CD4-positive, alpha-beta T cell treated with Interferon gamma for 1 hour (primary cell): Measurements from ENCODE around the gene SHANK2.

ENCODE experiments used
- DNase-seq: peaks from one replicate; pipeline ENCODE4 v3.0.0-alpha.2; 2020

Gene SHANK2

DNA sequence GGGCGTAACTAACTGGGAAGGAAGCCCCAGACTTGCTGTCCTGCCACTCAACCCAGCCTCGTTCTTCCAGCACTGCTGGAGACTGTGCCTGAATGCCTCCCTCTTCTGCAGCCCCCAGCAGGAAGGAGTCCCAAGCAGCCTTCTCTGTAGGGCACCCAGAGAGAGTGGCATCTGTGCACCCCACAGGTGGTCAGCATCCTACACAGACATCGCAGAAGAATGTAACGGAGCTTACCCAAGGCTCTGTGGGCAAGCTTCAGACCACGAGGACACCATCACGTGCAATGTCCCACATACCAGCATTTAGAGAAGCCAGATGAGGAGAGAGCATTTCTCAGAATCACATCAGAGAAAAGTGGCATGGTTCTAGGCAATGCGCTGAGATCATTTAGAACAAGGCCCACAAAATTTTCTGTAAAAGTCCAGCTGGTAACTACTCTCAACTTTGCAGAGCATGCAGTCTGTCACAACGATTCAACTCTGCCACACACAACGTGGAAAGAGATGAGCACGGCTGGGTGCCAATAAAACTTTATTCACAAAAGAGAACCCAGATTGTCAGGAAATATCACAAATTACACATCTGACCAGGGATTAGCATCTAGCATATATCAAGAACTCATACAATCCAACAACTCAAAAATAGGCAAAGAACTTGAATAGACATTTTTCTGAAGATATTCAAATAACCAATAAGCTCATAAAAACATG is 33.4 kb downstream of the SHANK2 start:
- DNase-seq = no peak

DNA sequence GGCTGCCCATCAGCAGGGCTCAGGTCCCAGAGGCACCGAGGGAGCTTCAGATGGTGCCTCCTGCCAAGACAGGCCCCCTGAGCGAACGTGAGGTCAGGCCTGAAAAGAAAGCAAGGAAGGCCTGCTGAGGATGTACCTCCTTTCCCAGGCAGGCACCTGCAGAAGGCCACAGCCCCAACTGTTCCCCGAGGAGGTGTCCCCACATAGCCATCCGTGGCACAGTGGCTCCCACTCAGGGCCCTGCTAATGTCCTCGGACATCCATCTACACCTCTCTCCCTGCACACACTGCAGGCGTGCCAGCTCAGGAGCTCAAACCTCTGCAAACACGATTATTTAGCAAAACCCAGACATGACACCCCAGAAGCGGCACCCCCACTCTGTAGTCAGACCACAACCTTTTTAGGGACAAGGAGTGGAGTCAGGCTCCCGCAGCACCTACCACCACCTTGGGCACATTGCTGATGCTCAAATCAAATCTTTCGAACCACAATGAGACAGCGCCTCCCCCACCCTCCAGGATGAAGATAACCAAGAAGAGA is 36.9 kb downstream of the SHANK2 start:
- no peak for DNase-seq

DNA sequence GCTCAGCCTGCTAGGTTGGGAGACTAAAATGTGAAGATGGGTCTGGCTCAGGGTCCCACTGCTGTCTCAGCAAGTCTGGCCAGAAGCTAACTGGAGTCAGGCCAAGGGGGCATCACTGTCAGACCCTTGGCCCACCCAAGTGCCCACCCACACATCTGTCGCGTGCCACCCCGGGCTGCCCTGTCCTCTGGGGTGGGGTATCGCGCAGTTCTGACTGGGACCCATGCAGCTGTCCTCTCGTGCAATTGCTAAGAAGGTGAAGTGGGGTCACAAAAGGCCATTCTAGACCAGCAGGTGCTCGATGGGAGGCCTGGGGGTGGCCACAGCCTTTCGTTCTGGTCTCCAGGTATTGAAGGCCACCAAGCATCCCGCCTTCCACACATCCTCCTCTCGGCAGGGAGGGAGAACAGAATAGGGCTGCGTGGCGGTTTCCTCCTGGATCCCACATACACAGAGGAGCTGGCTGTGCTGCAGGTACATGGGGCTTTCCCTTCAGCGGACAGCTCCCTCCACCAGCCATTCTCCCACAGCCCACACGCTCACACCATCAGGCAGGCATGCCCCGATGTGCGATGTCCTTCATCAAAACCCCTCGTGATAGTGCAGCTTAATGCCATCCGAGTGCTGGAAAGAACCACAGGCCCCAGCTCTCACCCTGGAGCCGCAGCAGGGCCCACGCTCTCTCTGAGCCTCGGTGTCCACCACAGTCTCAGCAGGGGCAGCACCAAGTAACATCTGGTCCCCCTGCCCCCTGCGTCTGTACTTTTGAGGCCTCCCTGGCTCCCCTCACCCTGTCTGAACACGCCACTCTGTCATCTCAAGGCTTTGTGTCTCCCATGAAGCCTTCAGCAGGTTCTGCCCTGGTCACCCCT is 37.6 kb downstream of the SHANK2 start:
- DNase-seq = no peak

DNA sequence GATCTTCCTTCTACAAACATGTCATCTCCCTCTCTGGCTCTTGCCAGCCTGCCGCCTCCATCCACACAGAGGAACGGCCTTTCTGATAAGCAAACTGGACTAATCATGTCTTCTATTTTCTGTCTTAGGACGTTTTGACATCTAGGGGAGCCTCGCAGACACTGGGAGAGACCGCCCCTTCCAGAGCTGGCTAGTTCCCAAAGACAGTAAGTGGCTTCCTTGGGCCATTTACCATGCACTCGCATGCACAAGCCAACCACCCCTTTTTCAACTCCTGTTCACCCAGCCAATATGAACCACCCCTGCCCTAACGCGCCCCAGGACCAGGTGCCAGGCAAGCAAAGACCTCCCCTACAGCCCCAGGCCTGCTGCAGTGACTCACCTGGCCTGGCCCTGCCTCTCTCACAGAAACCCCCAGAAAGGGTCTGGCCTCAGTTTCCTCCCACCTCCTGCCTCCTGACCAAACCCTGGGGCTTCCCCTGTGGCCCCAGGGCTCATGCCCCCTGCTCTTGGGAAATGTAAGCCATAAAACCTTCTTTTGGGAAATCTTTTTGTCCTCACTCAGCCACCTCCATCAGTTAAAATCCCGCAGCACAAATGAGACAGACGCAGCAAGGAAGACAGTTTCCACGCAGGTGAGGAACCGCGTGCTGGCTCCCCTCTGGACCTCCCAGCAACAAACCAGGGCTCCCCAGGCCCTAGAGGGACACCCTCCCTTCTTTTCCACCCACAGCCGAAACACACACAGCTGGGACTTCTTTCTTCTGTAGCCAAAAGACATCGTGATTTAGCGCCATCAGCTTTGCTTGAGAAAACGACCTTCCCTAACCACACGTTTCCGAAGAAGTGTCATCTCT is 38.5 kb downstream of the SHANK2 start:
- DNase-seq = no peak

DNA sequence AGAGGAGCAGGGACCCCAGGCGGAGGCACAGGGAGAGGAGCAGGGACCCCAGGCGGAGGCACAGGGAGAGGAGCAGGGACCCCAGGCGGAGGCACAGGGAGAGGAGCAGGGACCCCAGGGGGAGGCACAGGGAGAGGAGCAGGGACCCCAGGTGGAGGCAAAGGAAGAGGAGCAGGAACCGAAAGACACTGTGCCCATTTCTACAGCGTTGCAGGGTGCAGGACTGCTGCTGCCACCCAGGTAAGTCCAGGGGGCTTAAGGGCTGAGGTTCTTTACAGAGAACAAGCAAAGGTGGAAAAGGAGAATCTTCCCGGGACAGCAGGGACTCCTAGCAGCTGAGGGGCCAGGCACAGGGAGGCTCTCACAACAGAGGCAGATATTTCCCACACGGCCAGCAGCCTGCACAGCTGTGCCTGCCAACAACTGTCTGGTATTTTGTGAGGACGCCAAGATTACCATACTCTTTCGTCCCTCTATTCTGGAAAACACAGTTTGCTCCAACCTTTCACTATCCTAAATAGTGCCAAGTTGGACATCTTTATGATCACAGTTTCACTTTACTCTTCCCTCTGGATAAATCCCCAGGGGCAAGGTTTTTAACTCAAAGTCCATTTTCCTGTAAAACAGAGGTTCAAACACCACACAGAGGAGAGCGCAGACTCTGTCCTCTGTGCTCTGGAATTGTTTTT is 39.4 kb downstream of the SHANK2 start:
- DNase-seq = no peak

DNA sequence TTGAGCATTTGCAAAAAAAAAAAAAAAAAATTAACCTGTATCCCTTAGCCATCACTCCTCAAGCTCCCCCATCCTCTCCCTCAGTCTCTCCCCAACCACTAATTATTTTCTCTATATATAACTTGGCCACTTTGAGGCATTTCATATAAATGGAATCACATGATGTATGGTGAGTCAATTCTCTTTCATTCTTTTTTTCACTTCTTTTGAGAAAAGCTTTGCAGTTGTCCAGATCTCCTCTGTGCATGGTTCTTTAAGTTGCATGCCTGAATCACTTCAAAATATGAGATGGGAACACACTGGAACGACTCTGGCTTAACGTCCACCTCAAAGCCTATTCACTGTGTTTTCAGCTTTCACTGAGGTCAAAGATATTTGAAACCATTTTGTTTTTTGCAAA is 40.7 kb downstream of the SHANK2 start:
- no peak for DNase-seq

DNA sequence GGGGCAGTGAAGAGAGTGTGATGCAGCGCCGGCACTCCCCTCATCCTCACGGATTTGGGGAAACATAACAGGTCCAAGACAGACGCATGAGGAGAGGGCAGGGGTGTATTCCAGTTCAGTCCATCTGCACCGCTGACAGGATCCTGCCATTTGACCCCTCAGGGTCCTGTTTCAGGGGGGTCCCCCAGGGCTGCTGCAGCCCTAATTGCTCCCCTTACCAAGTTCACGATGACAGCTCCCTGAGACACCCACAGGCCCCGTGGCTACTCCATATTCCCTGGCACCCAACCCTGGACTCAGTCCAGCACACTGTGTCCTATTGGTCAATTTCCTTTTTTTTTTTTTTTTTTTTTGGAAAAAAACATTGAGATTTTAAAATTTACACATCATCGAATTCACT is 41.5 kb downstream of the SHANK2 start:
- no peak for DNase-seq

DNA sequence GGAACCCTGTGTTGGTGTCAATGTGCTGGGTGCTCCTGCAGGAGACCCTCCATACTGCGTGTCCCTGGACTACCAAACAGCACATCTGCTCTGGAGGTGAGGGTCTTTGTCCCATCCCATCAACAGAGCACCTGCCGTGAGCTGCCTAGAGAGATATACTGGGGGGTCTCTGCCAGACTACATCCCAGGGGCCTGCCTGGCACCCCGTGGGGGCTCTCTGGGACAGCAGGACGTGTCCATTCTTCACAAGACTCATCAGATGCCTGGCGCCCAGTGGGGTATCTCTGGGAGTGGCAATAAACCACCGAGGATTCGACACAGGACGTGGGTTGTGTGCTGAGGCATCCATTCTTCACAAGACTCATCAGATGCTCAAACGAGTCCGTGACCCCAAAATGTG is 42.7 kb downstream of the SHANK2 start:
- no peak for DNase-seq

DNA sequence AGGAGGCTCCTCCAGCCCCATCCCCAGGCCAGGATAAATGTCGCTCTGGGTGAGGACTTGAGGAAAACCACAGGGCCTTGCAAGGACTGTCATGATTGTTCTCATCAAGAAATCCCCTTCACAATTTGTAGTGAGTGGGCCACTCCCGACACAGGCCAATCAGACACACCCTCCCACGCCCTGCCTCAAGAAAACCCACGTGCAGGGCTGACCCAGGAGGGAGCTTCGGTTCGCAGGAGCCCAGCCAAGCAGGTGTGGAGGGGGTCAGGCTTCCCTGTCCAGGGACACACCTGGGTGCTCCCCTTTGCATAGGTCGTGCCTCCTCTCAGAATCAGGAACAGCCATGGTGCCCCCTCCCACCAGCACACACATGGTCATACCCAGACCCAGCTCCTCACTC is 43.2 kb downstream of the SHANK2 start:
- no peak for DNase-seq

DNA sequence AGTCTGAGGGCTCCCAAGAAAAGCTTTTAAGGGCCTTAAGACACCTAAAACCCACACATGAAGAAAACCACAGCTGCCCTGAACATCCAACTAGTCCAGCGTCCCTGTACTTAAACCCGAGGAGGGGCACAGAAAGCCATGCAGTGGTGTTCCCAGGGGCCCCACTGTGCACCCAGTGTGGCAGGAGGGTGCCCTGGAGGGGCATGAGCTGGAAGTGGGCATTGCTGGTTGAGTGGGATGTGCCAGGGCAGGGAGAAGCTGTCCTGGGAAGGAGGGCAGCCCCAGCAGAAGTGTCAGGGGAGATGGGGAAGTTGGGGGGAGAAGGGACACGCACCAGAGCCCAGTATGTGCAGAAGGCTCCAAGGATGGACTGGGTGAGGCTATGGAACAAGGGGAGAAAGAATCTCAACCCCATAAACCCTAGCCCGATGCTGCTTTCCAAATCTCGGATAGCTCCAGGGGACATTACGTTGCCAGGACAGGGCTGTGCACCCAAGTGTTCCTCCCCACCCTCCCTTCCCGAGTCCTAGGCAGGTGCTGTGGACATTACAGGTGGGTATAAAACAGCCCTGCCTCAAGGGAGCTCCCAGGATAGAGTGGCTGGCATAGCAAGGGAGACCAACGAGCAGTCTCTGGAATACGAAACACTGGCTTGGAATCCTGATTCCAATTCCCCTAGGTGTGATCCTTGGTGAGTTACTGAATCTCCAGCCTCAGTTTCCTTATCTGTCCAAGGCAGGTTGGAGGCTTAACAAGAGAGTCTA is 44.2 kb downstream of the SHANK2 start:
- DNase-seq = no peak

DNA sequence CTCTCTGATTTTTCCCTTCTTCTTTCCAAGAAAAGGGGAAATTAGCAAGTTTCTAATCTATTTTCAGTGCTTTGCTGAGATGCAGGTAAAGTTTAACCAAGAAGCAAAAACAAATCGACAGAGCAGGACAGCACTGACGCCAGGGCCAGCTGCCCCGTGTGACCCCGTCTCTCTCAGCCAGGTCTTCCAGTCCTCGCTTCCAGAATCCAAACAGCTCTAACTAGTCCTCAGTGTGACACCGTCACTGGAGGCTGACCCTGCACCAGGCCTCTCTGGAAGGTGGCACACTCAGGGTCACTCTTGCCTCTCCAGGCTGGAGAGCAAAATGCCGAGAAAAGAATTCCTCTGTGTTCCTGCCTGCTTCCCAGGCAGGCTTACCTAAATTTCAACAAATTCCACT is 44.8 kb downstream of the SHANK2 start:
- DNase-seq = no peak

DNA sequence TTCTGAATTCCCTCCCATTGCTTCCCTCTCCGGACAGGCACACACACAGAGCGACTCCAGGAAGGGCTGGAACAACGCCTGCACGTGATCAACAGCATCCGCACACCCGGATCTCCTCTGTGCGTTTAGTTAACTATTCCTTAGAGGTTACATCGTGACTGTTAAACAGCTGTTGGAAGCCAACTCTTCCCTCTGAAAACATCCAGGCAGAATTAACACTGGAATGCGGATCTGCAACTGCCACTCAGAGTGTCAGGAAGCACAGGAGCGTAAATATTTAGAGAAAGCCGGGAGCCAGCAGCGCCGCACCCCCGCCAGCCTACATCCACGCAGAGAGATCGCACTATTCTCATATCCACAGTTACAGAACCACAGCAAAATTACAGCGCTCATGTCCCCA is 46.2 kb downstream of the SHANK2 start:
- DNase-seq = no peak

DNA sequence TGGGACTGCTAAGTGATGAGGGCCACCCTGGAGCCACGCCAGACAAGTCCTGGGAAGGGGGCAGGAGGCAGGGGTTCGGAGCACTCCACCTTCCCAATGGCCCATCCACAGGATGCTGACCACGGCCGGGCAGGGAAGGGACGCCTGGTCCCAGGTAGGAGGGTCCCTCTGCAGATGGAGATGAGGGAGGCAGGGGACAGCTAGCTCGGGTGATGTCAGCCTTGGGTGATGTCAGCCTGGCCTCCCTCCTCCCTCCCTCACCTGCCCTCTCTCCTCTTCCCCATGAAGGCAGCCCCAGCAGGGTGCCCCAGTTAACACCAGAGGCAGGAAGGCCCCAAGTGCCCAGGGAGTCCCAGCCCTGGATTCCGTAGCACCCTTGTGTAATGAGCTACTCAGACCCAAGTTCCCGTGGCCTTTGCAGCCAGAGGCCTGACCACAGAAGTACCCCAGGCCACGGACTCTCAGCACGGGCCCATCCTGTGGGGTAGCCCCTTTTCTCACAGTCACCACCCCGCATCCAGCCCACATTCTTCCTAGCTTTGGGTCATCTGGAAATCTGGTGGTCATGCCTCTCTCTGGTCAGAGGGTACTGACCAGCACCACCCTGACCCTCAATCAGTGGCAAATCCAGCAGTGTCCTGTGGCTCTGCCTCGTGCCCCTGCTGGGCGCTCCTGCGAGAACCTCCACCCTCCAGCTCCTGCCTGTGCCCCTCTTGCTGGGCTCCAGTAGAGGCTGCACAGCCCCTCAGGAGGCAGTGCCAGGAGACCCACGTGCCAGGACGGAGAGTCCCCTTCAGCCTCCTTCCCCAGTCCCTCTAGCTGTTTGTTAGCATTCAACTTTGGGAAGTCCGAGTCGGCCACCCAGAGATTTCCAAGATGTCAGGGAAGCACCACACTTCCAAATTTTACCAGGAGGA is 47.4 kb downstream of the SHANK2 start:
- no peak for DNase-seq

DNA sequence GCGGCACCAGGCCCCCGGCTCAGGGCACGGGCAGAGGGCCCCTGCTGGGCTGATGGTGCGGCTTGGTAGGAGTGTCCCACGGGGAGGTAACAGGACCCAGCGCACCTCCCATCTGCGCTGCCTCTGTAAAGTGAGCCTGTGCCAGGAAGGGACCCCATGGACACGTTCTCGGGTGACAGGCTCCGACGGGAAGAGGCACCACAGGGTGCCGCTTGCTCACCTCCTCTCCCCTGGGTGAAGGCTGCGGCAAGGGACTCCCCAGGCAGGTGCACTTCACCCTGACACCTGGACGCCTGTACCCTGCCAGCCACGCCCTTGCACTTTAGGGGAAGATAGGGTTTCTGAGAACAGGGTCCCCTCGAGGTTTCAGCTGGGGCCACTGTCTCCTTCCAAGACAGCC is 48.1 kb downstream of the SHANK2 start:
- peak; percentile 7 for DNase-seq

DNA sequence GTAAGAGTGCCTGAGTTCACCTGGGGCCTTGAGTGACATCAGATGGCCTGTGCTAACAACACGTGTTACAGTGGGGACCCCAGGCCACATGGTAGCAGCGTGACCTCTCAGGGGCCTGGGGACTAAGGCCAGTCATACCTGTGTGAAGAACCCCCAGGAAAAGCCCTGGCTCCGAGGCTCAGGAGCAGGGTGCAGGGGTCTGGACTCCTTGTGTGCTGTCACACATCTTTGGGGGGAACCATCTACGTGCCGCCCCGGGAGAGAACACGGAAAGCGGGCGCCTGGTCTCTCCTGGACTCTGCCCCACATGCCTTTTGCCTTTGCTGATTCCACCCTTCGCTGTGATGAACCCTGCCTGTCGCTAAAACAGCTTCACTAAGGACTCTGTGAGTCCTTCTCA is 48.7 kb downstream of the SHANK2 start:
- DNase-seq = no peak

DNA sequence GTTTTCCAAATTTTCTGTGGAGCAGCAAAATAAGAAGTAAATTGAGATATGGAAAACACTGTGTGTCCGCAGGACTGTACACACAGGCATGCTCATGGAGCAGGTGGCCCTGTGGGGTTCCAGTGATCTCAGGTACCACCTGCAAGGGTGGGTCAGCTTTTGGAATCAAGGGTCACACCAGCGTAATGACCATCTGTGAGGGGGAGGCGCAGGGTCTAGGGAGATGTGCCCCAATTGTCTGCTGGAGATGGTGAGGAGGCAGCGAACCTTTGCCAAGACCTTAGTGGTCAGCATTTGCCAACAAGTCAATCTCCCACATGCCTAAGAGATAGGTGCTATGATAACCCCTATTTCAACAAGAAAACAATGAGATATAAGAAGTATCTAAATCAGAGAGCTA is 49.4 kb downstream of the SHANK2 start:
- DNase-seq = no peak

DNA sequence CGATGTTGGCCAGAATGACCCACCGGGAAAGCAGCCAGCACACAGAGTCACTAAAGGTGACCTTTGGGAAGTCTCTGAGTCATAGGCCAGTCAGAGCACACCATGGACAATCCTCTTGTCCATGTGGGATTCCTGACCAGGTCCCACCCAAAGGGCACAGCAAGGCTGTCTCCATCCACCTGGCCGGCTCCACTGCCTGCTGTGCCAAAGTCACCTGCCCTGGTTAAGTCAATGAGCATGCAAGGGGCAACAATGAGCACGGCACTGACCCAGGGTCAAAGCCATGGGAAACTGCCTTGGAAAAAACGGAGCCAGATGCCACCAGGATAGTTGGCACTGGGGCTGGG is 49.8 kb downstream of the SHANK2 start:
- no peak for DNase-seq
